ENCODE measurements around the gene TMEM139. TPM values are rescaled to one million over a fixed set of nuclear protein-coding genes. Genes with fewer than 3 reads are reported as not detected.

Gene TMEM139
- total RNA-seq, 1 experiment from 2014 or later, result 0.85 TPM

DNA sequence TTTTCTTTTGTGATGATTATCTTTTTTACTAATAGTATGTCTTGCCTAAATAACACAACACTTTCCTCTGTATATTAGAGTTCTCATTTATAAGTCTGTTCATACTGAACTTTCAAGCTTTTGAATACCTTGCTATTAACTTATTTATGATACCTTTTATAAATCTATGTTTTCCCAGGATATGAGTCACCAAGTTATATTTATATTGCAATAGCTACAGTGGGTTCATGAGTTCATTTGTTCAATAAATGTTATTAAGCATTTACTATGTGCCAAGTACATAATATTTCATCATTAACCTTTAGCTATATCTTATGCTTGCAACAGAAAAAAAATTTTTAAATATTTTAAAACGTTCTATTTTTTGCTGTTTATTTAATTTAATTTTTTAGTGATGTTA is 49.5 kb downstream of the TMEM139 start:
- Histone ChIP-seq H3K27me3 (ENCODE audit: insufficient read depth, low read length) (no peaks in the 10 kb centered on the region), H3K4ac (ENCODE audit: low read depth, low read length) (no peak overlapping the region), H3K56ac (ENCODE audit: insufficient read length, low read depth, low read length) (no peak overlapping the region), H2BK20ac (ENCODE audit: low read depth, low read length, poor library complexity, severe bottlenecking) (no peak overlapping the region), H3K79me2 (ENCODE audit: insufficient read depth, low read length) (no peaks in the 10 kb centered on the region), H3K27ac (ENCODE audit: insufficient read length, low read depth, low read length) (no peak overlapping the region), H2AK5ac (ENCODE audit: insufficient read length, low read length) (no peak overlapping the region), H3K4me1 (ENCODE audit: insufficient read depth, low read length) (no peaks in the 10 kb centered on the region), H3K9me3 (ENCODE audit: control insufficient read depth, low read depth, low read length) (no peaks in the 10 kb centered on the region), H4K91ac (ENCODE audit: insufficient read length, low read depth, low read length) (no peak overlapping the region), H3K14ac (ENCODE audit: insufficient read depth, low read length) (no peak overlapping the region), H2BK15ac (ENCODE audit: low read depth, low read length) (no peak overlapping the region), H2BK12ac (ENCODE audit: insufficient read length, low read depth, low read length) (no peak overlapping the region), H4K20me1 (ENCODE audit: control insufficient read depth, insufficient read depth, insufficient read length) (no peaks in the 10 kb centered on the region), H4K5ac (ENCODE audit: insufficient read length, low read depth, low read length) (no peak overlapping the region), H3K79me1 (ENCODE audit: insufficient read depth, low read depth, low read length, poor library complexity, severe bottlenecking) (no peaks in the 10 kb centered on the region), H3T11ph (ENCODE audit: low read length) (no peak overlapping the region), H2BK120ac (ENCODE audit: low read depth, low read length, poor library complexity, severe bottlenecking) (no peak overlapping the region), H2AFZ (ENCODE audit: low read length) (no peak overlapping the region), H3K9ac (ENCODE audit: extremely low read depth, insufficient read length, low read length) (no peak overlapping the region), H3K23ac (ENCODE audit: insufficient read length, low read depth, low read length) (no peak overlapping the region), H4K8ac (replicated peaks; ENCODE audit: insufficient read length, low read depth, low read length) (no peak overlapping the region), H2BK5ac (ENCODE audit: insufficient read length, low read length) (no peak overlapping the region), H3K4me2 (ENCODE audit: insufficient read depth, insufficient read length, low read length) (no peak overlapping the region), H3K18ac (ENCODE audit: insufficient read length, low read depth, low read length) (no peak overlapping the region), H3K23me2 (ENCODE audit: insufficient read length, low read depth, low read length, poor library complexity, severe bottlenecking) (no peaks in the 10 kb centered on the region)
- WGBS (ENCODE audit: extremely low coverage, insufficient read length, low lambda C conversion rate), result no CpG with 5 or more reads among the region's 1 CpG
- Mint-ChIP-seq H3K27ac (no peak overlapping the region), H3K9me3 (no peaks in the 10 kb centered on the region; a peak in 1 of 5 replicates), H3K4me1 (no peaks in the 10 kb centered on the region), H3K4me3 (no peak overlapping the region), H3K36me3 (ENCODE audit: insufficient read depth in 1 of 3, low read depth in 3 of 3) (no peaks in the 10 kb centered on the region), H3K27me3 (ENCODE audit: low read depth) (peaks cover 15% of the 10 kb centered on the region; the same call in 1 of the 2 replicates)
- TF ChIP-seq, protein P1, sequence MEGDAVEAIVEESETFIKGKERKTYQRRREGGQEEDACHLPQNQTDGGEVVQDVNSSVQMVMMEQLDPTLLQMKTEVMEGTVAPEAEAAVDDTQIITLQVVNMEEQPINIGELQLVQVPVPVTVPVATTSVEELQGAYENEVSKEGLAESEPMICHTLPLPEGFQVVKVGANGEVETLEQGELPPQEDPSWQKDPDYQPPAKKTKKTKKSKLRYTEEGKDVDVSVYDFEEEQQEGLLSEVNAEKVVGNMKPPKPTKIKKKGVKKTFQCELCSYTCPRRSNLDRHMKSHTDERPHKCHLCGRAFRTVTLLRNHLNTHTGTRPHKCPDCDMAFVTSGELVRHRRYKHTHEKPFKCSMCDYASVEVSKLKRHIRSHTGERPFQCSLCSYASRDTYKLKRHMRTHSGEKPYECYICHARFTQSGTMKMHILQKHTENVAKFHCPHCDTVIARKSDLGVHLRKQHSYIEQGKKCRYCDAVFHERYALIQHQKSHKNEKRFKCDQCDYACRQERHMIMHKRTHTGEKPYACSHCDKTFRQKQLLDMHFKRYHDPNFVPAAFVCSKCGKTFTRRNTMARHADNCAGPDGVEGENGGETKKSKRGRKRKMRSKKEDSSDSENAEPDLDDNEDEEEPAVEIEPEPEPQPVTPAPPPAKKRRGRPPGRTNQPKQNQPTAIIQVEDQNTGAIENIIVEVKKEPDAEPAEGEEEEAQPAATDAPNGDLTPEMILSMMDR (conservative IDR thresholded peaks at IDR 0.05), result no peak
- DNase-seq, result no peak
